HepG2 (cell line): ENCODE data around the gene WDR47. TPM values are rescaled to one million over a fixed set of nuclear protein-coding genes. Genes with fewer than 3 reads are reported as not detected.

Experiments
- ATAD3A ChIP-seq: sonication (generic); formaldehyde crosslinking; IDR thresholded peaks from 2 replicates; pipeline ENCODE4 v1.4.0; 2020; ENCODE audit warnings: missing genetic modification reagents
- BCL6 ChIP-seq: IDR thresholded peaks from 2 replicates; pipeline ENCODE4 v1.6.1; 2016; ENCODE audit warnings: missing genetic modification reagents, missing compliant biosample characterization
- BCLAF1 ChIP-seq: fragments of 450-650 bp; IDR thresholded peaks from 2 replicates; pipeline ENCODE4 v1.6.1; 2017; ENCODE audit warnings: mild to moderate bottlenecking
- CCAR2 ChIP-seq: fragments of 200-400 bp; formaldehyde crosslinking; optimal IDR thresholded peaks from 2 replicates; pipeline ENCODE3; 2018; ENCODE audit warnings: low read depth, mild to moderate bottlenecking, low read length, moderate library complexity
- FOXP1 ChIP-seq, 2 experiments: fragments of 450-650 bp in 1 of 2; IDR thresholded peaks; 2 replicates each; pipeline ENCODE4 v1.6.1; 2017 to 2018; ENCODE audit warnings: antibody characterized with exemption in 1 of 2
- HOXD1 ChIP-seq: sonication (generic); formaldehyde crosslinking; IDR thresholded peaks from 2 replicates; pipeline ENCODE4 v1.5.0; 2020; ENCODE audit warnings: missing genetic modification reagents
- ISL2 ChIP-seq: sonication (generic); formaldehyde crosslinking; IDR thresholded peaks from 2 replicates; pipeline ENCODE4 v1.5.0; 2020; ENCODE audit warnings: missing genetic modification reagents
- NR2C2 ChIP-seq: sonication (generic); formaldehyde crosslinking; IDR thresholded peaks from 2 replicates; pipeline ENCODE4 v1.4.0; 2020; ENCODE audit warnings: missing genetic modification reagents, mild to moderate bottlenecking, moderate library complexity, borderline replicate concordance
- REL ChIP-seq: sonication (generic); formaldehyde crosslinking; conservative IDR thresholded peaks from 2 replicates; pipeline ENCODE4 v1.8.0; 2022; ENCODE audit warnings: mild to moderate bottlenecking, missing genetic modification reagents, moderate library complexity
- RELA ChIP-seq: sonication (generic); formaldehyde crosslinking; IDR thresholded peaks from 2 replicates; pipeline ENCODE4 v1.4.0; 2020; ENCODE audit warnings: missing genetic modification reagents
- RXRA ChIP-seq: sonication (generic); formaldehyde crosslinking; IDR thresholded peaks from 2 replicates; pipeline ENCODE4 v1.5.1; 2020; ENCODE audit warnings: missing genetic modification reagents
- RXRB ChIP-seq: IDR thresholded peaks from 2 replicates; pipeline ENCODE4 v1.6.1; 2016; ENCODE audit warnings: borderline replicate concordance, missing genetic modification reagents, missing compliant biosample characterization
- TBL1XR1 ChIP-seq: fragments of 150-350 bp; IDR thresholded peaks from 2 replicates; pipeline ENCODE4 v1.6.1; 2014; ENCODE audit warnings: borderline replicate concordance, low read length; ENCODE audit not compliant: partially characterized antibody
- TEAD3 ChIP-seq: optimal IDR thresholded peaks from 2 replicates; pipeline ENCODE3; 2016; ENCODE audit warnings: borderline replicate concordance
- ZFP1 ChIP-seq: IDR thresholded peaks from 2 replicates; pipeline ENCODE4 v1.6.1; 2016
- ZFP37 ChIP-seq: sonication (generic); formaldehyde crosslinking; IDR thresholded peaks from 2 replicates; pipeline ENCODE4 v1.4.0; 2020; ENCODE audit warnings: missing genetic modification reagents, borderline replicate concordance
- ZNF225 ChIP-seq: sonication (generic); formaldehyde crosslinking; IDR thresholded peaks from 2 replicates; pipeline ENCODE4 v1.4.0; 2020; ENCODE audit warnings: mild to moderate bottlenecking, missing genetic modification reagents
- ZNF282 ChIP-seq: fragments of 450-650 bp; IDR thresholded peaks from 2 replicates; pipeline ENCODE4 v1.6.1; 2018; ENCODE audit not compliant: partially characterized antibody
- ZNF296 ChIP-seq: sonication (generic); formaldehyde crosslinking; conservative IDR thresholded peaks from 2 replicates; pipeline ENCODE4 v1.5.0; 2020; ENCODE audit warnings: mild to moderate bottlenecking, missing genetic modification reagents
- ZNF343 ChIP-seq: sonication (generic); formaldehyde crosslinking; IDR thresholded peaks from 2 replicates; pipeline ENCODE4 v1.4.0; 2020; ENCODE audit warnings: mild to moderate bottlenecking, missing genetic modification reagents
- ZNF382 ChIP-seq: sonication (generic); formaldehyde crosslinking; IDR thresholded peaks from 2 replicates; pipeline ENCODE4 v1.5.0; 2020; ENCODE audit warnings: missing genetic modification reagents, mild to moderate bottlenecking, borderline replicate concordance
- ZNF552 ChIP-seq: sonication (generic); formaldehyde crosslinking; IDR thresholded peaks from 2 replicates; pipeline ENCODE4 v1.9.0; 2022; ENCODE audit warnings: missing genetic modification reagents, mild to moderate bottlenecking, borderline replicate concordance
- ZNF574 ChIP-seq: sonication (generic); formaldehyde crosslinking; IDR thresholded peaks from 2 replicates; pipeline ENCODE4 v1.4.0; 2020; ENCODE audit warnings: missing genetic modification reagents
- ZNF678 ChIP-seq: sonication (generic); formaldehyde crosslinking; IDR thresholded peaks from 2 replicates; pipeline ENCODE4 v1.4.0; 2020; ENCODE audit warnings: mild to moderate bottlenecking, missing genetic modification reagents
- ZNF709 ChIP-seq: sonication (generic); formaldehyde crosslinking; IDR thresholded peaks from 2 replicates; pipeline ENCODE4 v1.5.0; 2020; ENCODE audit warnings: mild to moderate bottlenecking, missing genetic modification reagents
- ZSCAN25 ChIP-seq: sonication (generic); formaldehyde crosslinking; IDR thresholded peaks from 2 replicates; pipeline ENCODE4 v1.8.0; 2022; ENCODE audit warnings: mild to moderate bottlenecking, missing genetic modification reagents
- polyA plus RNA-seq, 8 experiments: library from polyadenylated mRNA; depleted of rRNA in 3 of 8; stranded (reverse) in 7 of 8; unstranded in 1 of 8; fragments of >200 nt; fragmentation: Illumina TruSeq in 4 of 8; extraction: Trizol in 4 of 8; gene quantifications; 2 replicates each; pipeline versions ENCODE4 v1.2.1 to v1.2.3, GENCODE V29; 2011 to 2016; ENCODE audit warnings: low read depth in 4 of 8, missing spikeins in 1 of 8, mixed read lengths in 1 of 8; ENCODE audit not compliant: insufficient read depth in 1 of 8
- total RNA-seq, 5 experiments: library from RNA; depleted of rRNA; stranded (reverse); fragments of >200 nt; fragmentation: Illumina TruSeq; extraction: Trizol; gene quantifications; 2 replicates each; pipeline ENCODE4 v1.2.3, GENCODE V29; 2016; ENCODE audit warnings: low read depth in 1 of 5
- TF ChIP-seq, protein P1 (sequence below): sonication (generic); formaldehyde crosslinking; IDR thresholded peaks from 2 replicates; pipeline ENCODE4 v1.5.0; 2020; ENCODE audit warnings: missing genetic modification reagents, mild to moderate bottlenecking, borderline replicate concordance

The WDR47 gene
- total and polyA plus RNA-seq, 2 of the 13 experiments (the other 11 are each of a cell fraction or from before 2014, with no cell fraction given), result 4.3 to 5.9 TPM

DNA sequence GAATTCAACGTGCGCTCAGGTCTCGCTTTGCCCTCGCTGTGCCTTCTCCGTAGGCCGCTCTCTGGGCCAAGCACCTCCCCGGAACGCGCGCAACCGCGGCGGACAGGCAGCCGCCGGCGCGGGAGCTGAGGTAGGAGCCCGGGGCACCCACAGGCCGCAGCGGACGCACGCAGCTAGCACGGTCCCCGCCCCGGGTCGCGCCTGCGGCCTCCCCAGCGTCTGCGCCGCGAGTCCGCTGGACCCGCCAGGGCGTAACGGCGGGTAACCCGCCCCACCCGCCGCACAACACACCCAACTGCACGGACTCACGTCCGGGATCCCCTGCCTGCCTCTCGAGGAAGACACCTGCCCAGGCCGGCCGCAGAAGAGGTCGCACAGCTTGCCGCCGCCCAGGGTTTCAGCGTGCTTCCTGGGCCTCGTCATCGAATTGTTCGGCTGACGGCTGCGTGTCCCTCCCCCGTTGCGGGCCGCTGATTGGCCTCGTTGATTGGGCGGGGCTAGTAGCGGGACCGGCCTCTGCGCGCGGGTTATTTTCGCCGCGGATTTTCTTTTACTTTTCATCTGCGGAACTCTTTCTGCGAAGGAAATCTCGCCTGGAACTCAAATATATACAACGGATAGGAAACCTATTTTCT, 78.7 kb downstream of the WDR47 start, which contains the start of gene CLCC1 (continued):
- TF ChIP-seq BCLAF1 (no peak), ZSCAN25 (peak; percentile 36; the same call in 1 of the 2 replicates), RXRA (CRISPR knock-in tag) (peak; percentile 64; the same call in 1 of the 2 replicates), CCAR2 (no peak), FOXP1 (IDR thresholded peaks at IDR 0.05) (no peak), FOXP1 (CRISPR knock-in tag; IDR thresholded peaks at IDR 0.05) (no peak), ZNF552 (CRISPR knock-in tag) (peak; percentile 86), ZNF282 (no peak), ATAD3A (no peak), BCL6 (CRISPR knock-in tag) (peak; percentile 45; the same call in 1 of the 2 replicates), ZFP1 (CRISPR knock-in tag) (no peak), REL (CRISPR knock-in tag) (no peak), ZFP37 (CRISPR knock-in tag) (peak; percentile 78; the same call in 1 of the 2 replicates), ZNF709 (peak; percentile 51; the same call in 1 of the 2 replicates), ZNF382 (CRISPR knock-in tag) (no peak), ZNF225 (CRISPR knock-in tag) (peak; percentile 89), ISL2 (CRISPR knock-in tag) (peak; percentile 35), TBL1XR1 (no peak), NR2C2 (CRISPR knock-in tag) (peak; percentile 49; the same call in 1 of the 2 replicates), RXRB (CRISPR knock-in tag) (no peak), HOXD1 (no peak), ZNF296 (CRISPR knock-in tag) (no peak), ZNF678 (no peak), ZNF574 (CRISPR knock-in tag) (peak; percentile 84), ZNF343 (CRISPR knock-in tag) (peak; percentile 89), TEAD3 (CRISPR knock-in tag) (peak; percentile 76), RELA (peak; percentile 39; the same call in 1 of the 2 replicates)
- TF ChIP-seq, protein P1, sequence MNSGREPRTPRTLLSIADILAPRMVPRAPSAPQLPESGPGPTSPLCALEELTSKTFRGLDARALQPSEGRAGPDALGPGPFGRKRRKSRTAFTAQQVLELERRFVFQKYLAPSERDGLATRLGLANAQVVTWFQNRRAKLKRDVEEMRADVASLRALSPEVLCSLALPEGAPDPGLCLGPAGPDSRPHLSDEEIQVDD, result 0 out of 2 replicates have a peak, but pooled peaks have one; percentile 51
